Common myeloid progenitor, CD34-positive (primary cell): ENCODE results near the gene PCED1B.
"Not testable (repeated sequence)": the region's sequence is repeated elsewhere in the genome, so short reads cannot be mapped to it uniquely, and the experiment has no call there.

ENCODE experiments used
- CTCF ChIA-PET: fragments of 350-600 bp; sonication (Branson Sonifier 250); formaldehyde crosslinking; loops from one replicate; lab custom pipeline; 2021; ENCODE audit warnings: antibody characterized with exemption; lab: Charles Lee
- POLR2A ChIA-PET: fragments of 350-600 bp; sonication (Branson Sonifier 250); formaldehyde crosslinking; loops from one replicate; lab custom pipeline; 2021; ENCODE audit warnings: antibody characterized with exemption; lab: Charles Lee
- DNase-seq, 3 donors: peaks; one replicate each; pipeline versions ENCODE4 v3.0.0 to v3.0.0-alpha.2; 2013
- H3K27ac ChIP-seq, 2 experiments: 1 replicate in 1 of 2; 2 replicates in 1 of 2; pipeline ENCODE4 v1.7.0; 2013; ENCODE audit warnings: inconsistent platforms in 2 of 2, low read length in 2 of 2, mild to moderate bottlenecking in 2 of 2, low read depth in 1 of 2, moderate library complexity in 1 of 2; ENCODE audit not compliant: severe bottlenecking in 2 of 2, insufficient read depth in 1 of 2, poor library complexity in 1 of 2
- H3K27me3 ChIP-seq, 5 experiments: replicated peaks in 2 of 5; 1 replicate in 3 of 5; 2 replicates in 2 of 5; pipeline versions ENCODE4 v1.6.1 to v1.7.0; 2013; ENCODE audit warnings: low read length in 4 of 5, mild to moderate bottlenecking in 2 of 5, moderate library complexity in 2 of 5, inconsistent platforms in 1 of 5; ENCODE audit not compliant: insufficient read depth in 5 of 5, control insufficient read depth in 4 of 5
- H3K36me3 ChIP-seq, 4 experiments: 1 replicate in 2 of 4; 2 replicates in 2 of 4; pipeline versions ENCODE4 v1.6.1 to v1.7.0; 2013; ENCODE audit warnings: low read length in 3 of 4, control low read depth in 1 of 4, mild to moderate bottlenecking in 1 of 4; ENCODE audit not compliant: control insufficient read depth in 4 of 4, insufficient read depth in 4 of 4
- H3K4me1 ChIP-seq, 4 experiments: 1 replicate in 3 of 4; 2 replicates in 1 of 4; pipeline versions ENCODE4 v1.6.1 to v1.7.1; 2013; ENCODE audit warnings: low read length in 3 of 4, mild to moderate bottlenecking in 3 of 4, control low read depth in 1 of 4, inconsistent platforms in 1 of 4, moderate library complexity in 1 of 4; ENCODE audit not compliant: control insufficient read depth in 4 of 4, insufficient read depth in 4 of 4; ENCODE audit errors: control extremely low read depth in 1 of 4
- H3K4me3 ChIP-seq, 7 experiments: 1 replicate in 4 of 7; 2 replicates in 3 of 7; pipeline versions ENCODE4 v1.5.1 to v1.7.0; 2013; ENCODE audit warnings: mild to moderate bottlenecking in 7 of 7, low read length in 6 of 7, moderate library complexity in 6 of 7, inconsistent platforms in 2 of 7, low read depth in 2 of 7, control low read depth in 1 of 7; ENCODE audit not compliant: insufficient read depth in 4 of 7, control insufficient read depth in 1 of 7; ENCODE audit errors: extremely low read depth in 1 of 7
- H3K9me3 ChIP-seq, 5 experiments: 1 replicate in 4 of 5; 2 replicates in 1 of 5; pipeline versions ENCODE4 v1.6.1 to v1.7.1; 2013; ENCODE audit warnings: low read length in 4 of 5, mild to moderate bottlenecking in 2 of 5, inconsistent platforms in 1 of 5, low read depth in 1 of 5, moderate library complexity in 1 of 5; ENCODE audit not compliant: control insufficient read depth in 4 of 5, insufficient read depth in 2 of 5; ENCODE audit errors: control extremely low read depth in 1 of 5
- WGBS: methylation state at CpG from one replicate; pipeline ENCODE4 v1.1.5; 2013; ENCODE audit not compliant: insufficient coverage; 5-methylcytosine and 5-hydroxymethylcytosine counted together

The PCED1B gene

DNA sequence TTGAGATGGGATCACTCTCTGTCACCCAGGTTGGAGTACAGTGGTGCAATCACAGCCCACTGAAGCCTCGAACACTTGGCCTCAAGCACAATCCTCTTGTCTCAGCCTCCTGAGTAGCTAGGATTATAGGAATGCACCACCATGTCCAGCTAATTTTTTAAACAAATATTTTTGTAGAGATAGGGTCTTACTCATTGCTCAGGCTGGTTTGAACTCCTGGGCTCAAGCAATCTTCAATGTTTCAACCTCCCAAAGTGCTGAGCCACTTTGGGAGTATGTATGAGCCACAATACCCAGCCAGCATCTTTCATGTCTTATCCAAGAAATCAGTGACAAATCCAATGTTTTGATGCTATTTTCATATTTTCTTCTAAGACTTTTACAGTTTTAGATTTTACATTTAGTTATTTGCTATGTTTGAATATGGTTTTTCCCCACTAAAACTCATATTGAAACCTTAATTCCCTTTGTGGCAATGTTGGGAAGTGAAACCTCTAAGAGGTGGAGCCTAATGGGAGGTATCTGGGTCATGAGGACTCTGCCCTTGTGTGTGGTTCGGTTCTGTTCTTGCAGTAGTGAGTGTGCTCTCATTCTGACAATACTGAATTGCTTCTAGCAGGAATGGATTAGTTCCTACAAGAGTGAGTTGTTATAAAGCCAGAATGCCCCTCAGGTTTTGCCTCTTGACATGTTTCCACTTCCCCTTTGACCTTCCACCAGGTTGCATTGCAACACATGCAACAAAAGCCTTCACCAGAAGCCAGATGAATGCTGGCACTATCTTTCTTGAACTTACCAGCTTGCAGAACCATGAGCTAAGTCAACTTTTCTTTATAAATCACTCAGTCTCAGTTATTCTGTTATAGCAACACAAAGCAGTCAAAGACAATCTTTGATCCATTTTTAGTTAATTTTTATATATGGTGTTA lies 81.2 kb downstream of the PCED1B start:
- no peaks in the 10 kb centered on the region for H3K27me3 ChIP-seq
- DNase-seq = no peak
- H3K36me3 ChIP-seq = no peaks in the 10 kb centered on the region
- H3K4me3 ChIP-seq = no peak overlapping the region
- H3K4me1 ChIP-seq = peaks cover 0 to 14% (median 8%) of the 10 kb centered on the region in 4 experiments
- no peak overlapping the region for H3K27ac ChIP-seq
- POLR2A ChIA-PET = no interaction called here
- H3K9me3 ChIP-seq = peaks cover 0 to 18% (median 1%) of the 10 kb centered on the region in 5 experiments
- CTCF ChIA-PET = no interaction called here
- 100% methylated on average over 1 of the region's 2 CpGs for WGBS

DNA sequence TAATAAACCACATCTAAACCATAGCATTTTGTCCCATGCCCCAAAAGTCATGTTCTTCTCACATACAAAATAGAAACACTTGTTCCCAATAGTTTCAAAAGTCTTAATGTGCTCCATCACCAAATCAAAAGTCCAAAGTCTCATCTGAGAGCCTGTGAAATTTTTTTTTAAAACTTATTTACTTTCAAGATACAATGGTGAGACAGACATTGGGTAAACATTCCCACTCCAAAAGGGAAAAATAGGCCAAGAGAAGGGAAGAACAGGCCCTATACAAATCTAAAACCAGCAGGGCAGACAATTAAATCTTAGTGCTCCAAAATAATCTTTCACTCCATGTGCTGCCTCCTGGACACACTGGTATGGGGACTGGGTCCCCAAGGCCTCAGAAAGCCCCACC lies 84.7 kb downstream of the PCED1B start:
- no peaks in the 10 kb centered on the region for H3K27me3 ChIP-seq
- H3K27ac ChIP-seq = no peak overlapping the region
- H3K4me1 ChIP-seq = no peaks in the 10 kb centered on the region
- ChIA-PET CTCF (interaction anchor here (1.7 kb wide), 1 partner anchor 675 kb away, joined by 3 read pairs; no protein-coding TSS in a partner anchor), POLR2A (no interaction called here)
- peaks cover 0 to 16% (median 1%) of the 10 kb centered on the region in 5 experiments for H3K9me3 ChIP-seq
- H3K36me3 ChIP-seq = no peaks in the 10 kb centered on the region
- H3K4me3 ChIP-seq = no peak overlapping the region
- DNase-seq = no peak

GRCh38 chr12:47164724-47165439 lies 85.5 kb downstream of the PCED1B start:
- no peaks in the 10 kb centered on the region for H3K4me1 ChIP-seq
- ChIA-PET POLR2A (no interaction called here), CTCF (interaction anchor here (0.7 to 1.7 kb wide), 3 partner anchors 10 to 674 kb away, joined by 3 to 4 read pairs (median 3); no protein-coding TSS in a partner anchor)
- H3K4me3 ChIP-seq = no peak overlapping the region
- WGBS = 100% methylated on average over 2 of the region's 2 CpGs
- H3K36me3 ChIP-seq = no peaks in the 10 kb centered on the region
- H3K27ac ChIP-seq = no peak overlapping the region
- no peak for DNase-seq
- H3K9me3 ChIP-seq = peaks cover 0 to 13% (median 1%) of the 10 kb centered on the region in 5 experiments
- H3K27me3 ChIP-seq = no peaks in the 10 kb centered on the region

GRCh38 chr12:47165934-47166333 lies 86.5 kb downstream of the PCED1B start:
- WGBS = 100% methylated on average over 1 of the region's 5 CpGs
- Histone ChIP-seq H3K27me3 (no peaks in the 10 kb centered on the region), H3K36me3 (no peaks in the 10 kb centered on the region), H3K4me1 (no peaks in the 10 kb centered on the region), H3K4me3 (no peak overlapping the region), H3K9me3 (peaks cover 0 to 9% (median 0%) of the 10 kb centered on the region in 5 experiments), H3K27ac (no peak overlapping the region)
- DNase-seq = no peak
- CTCF ChIA-PET = interaction anchor here (0.7 to 1.2 kb wide), 6 partner anchors 11 to 133 kb away, joined by 3 to 4 read pairs (median 3); no protein-coding TSS in a partner anchor
- POLR2A ChIA-PET = no interaction called here

- ChIA-PET CTCF (interaction anchor here (0.8 to 1.2 kb wide), 5 partner anchors 21 to 133 kb away, joined by 3 to 4 read pairs (median 3); no protein-coding TSS in a partner anchor), POLR2A (no interaction called here)
- peaks cover 0 to 9% (median 0%) of the 10 kb centered on the region in 5 experiments for H3K9me3 ChIP-seq
- no peak for DNase-seq
- no peak overlapping the region for H3K27ac ChIP-seq
- no peaks in the 10 kb centered on the region for H3K27me3 ChIP-seq
- H3K36me3 ChIP-seq = no peaks in the 10 kb centered on the region
- no peaks in the 10 kb centered on the region for H3K4me1 ChIP-seq
- H3K4me3 ChIP-seq = no peak overlapping the region
- WGBS = no CpG with 5 or more reads among the region's 1 CpG
Observed at GRCh38 chr12:47166365-47166764, 86.9 kb downstream of the PCED1B start.

DNA sequence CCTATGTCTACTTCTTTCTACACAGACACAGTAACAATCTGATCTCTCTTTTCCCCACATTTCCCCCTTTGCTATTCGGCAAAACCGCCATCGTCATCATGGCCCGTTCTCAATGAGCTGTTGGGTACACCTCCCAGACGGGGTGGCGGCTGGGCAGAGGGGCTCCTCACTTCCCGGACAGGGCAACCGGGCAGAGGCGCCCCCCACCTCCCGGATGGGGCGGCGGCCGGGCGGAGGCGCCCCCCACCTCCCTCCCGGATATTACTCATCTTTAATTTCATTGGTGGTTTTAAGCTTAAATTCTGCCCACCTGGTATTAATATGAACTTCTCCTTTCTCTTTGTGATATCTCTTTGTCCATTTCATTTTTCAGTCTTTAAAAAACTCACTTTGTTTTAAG lies 90.9 kb downstream of the PCED1B start:
- H3K27ac ChIP-seq, H3K27me3 ChIP-seq, H3K36me3 ChIP-seq, H3K4me3 ChIP-seq, H3K4me1 ChIP-seq, POLR2A ChIA-PET, DNase-seq, H3K9me3 ChIP-seq, CTCF ChIA-PET: not testable (repeated sequence)
- 91% methylated on average over 16 of the region's 16 CpGs for WGBS

GRCh38 chr12:47178014-47178413 lies 98.6 kb downstream of the PCED1B start:
- H3K27me3 ChIP-seq = no peaks in the 10 kb centered on the region
- POLR2A ChIA-PET = no interaction called here
- CTCF ChIA-PET = no interaction called here

More at GRCh38 chr12:47178014-47178413, 98.6 kb downstream of the PCED1B start:
- Histone ChIP-seq H3K4me3 (no peak overlapping the region), H3K9me3 (no peaks in the 10 kb centered on the region), H3K36me3 (no peaks in the 10 kb centered on the region), H3K4me1 (no peaks in the 10 kb centered on the region), H3K27ac (no peak overlapping the region)
- 100% methylated on average over 2 of the region's 3 CpGs for WGBS
- DNase-seq = no peak
